Prostate gland (tissue), 2 donors: ENCODE results near the gene ACP6.

ENCODE experiments used
- CTCF ChIP-seq, 4 experiments: fragments of 200-600 bp in 2 of 4; fragments of 450-650 bp in 2 of 4; sonication (generic) in 2 of 4; IDR thresholded peaks; 1 replicate in 3 of 4; 2 replicates in 1 of 4; pipeline ENCODE4 v1.5.1; 2016 to 2019; ENCODE audit warnings: antibody characterized with exemption in 4 of 4, mild to moderate bottlenecking in 2 of 4, moderate library complexity in 2 of 4
- POLR2AphosphoS5 ChIP-seq: sonication (generic); formaldehyde crosslinking; IDR thresholded peaks from one replicate; pipeline ENCODE4 v1.6.1; 2017; ENCODE audit warnings: antibody characterized with exemption

GRCh38 chr1:147665521-147665920 lies 4.8 kb downstream of the ACP6 start:
- peak in 1 of 4 experiments; percentile 18 for TF ChIP-seq CTCF (IDR thresholded peaks at IDR 0.05)
- no peak for TF ChIP-seq POLR2AphosphoS5
